ENCODE data around the gene DIPK1C.

DIPK1C gene

DNA sequence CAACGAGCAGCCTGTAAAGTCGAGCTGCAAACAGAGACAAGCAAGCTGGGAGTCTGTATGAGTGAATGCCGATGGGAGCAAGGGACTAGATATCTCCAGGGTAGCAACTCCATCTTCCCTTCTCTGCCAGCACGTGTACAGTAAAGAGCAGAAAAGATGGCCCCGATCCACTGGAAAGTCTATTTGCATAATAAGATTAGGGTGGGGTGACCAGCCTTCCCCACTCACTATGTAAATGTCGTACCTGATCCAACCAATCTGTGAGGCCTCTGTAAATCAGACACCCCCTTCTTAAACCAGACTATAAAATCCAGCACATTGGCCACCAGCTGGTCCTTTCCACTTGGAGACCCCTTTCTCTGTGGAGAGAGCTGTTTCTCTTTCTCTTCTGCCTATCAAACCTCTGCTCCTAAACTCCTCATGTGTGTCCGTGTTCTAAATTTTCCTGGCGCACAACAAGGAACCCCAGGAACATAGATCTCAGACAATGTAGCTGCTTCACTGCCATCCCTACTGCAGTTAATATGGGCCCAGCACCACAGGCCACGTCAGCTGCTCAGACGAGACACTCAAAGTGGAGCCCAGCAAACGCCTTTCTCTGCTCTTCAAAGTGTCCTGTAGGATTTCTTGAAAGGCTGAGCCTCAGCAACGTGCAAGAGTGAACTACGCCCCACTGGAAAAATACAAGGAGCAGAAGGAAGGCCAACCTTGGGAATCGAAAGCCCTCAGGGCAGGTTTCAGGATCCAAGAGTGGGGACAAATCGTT is 26.1 kb downstream of the DIPK1C start:
- Histone ChIP-seq H3K36me3 (no peaks in the 10 kb centered on the region), H3K27ac (no peak overlapping the region), H3K27me3 (ENCODE audit: insufficient read depth, low read depth, severe bottlenecking) (no peaks in the 10 kb centered on the region), H3K4me3 (ENCODE audit: low read depth, low read length) (no peak overlapping the region), H3K9me3 (ENCODE audit: severe bottlenecking) (no peaks in the 10 kb centered on the region)
- TF ChIP-seq, protein P1, sequence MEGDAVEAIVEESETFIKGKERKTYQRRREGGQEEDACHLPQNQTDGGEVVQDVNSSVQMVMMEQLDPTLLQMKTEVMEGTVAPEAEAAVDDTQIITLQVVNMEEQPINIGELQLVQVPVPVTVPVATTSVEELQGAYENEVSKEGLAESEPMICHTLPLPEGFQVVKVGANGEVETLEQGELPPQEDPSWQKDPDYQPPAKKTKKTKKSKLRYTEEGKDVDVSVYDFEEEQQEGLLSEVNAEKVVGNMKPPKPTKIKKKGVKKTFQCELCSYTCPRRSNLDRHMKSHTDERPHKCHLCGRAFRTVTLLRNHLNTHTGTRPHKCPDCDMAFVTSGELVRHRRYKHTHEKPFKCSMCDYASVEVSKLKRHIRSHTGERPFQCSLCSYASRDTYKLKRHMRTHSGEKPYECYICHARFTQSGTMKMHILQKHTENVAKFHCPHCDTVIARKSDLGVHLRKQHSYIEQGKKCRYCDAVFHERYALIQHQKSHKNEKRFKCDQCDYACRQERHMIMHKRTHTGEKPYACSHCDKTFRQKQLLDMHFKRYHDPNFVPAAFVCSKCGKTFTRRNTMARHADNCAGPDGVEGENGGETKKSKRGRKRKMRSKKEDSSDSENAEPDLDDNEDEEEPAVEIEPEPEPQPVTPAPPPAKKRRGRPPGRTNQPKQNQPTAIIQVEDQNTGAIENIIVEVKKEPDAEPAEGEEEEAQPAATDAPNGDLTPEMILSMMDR (IDR thresholded peaks at IDR 0.05; ENCODE audit: low read depth, low read length) = no peak
- DNase-seq = peak; percentile 54

DNA sequence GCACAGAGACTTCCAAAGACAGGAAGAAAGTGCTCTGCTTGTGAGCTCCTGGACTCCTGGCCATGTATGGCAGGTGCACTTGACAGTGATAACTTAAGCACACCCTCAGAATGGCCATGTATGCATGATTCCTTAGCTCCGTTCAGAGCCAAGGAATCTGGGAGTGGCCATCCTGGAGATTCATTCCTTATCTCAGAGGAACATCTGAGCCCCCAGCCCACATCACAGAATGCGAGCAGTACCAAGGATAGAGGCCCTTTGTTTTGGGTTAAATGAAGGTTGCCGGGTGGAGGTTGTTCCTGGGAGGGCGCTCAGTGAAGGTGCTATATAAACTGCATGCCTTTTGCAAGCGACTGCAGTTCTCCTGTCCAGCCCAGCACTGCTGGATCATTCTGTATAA is 26.9 kb downstream of the DIPK1C start:
- Histone ChIP-seq H3K36me3 (no peaks in the 10 kb centered on the region), H3K4me3 (ENCODE audit: low read depth, low read length) (no peak overlapping the region), H3K27me3 (ENCODE audit: insufficient read depth, low read depth, severe bottlenecking) (no peaks in the 10 kb centered on the region), H3K27ac (no peak overlapping the region), H3K9me3 (ENCODE audit: severe bottlenecking) (peaks cover 4% of the 10 kb centered on the region)
- no peak for DNase-seq
- TF ChIP-seq, protein P1 (IDR thresholded peaks at IDR 0.05; ENCODE audit: low read depth, low read length) = no peak

DNA sequence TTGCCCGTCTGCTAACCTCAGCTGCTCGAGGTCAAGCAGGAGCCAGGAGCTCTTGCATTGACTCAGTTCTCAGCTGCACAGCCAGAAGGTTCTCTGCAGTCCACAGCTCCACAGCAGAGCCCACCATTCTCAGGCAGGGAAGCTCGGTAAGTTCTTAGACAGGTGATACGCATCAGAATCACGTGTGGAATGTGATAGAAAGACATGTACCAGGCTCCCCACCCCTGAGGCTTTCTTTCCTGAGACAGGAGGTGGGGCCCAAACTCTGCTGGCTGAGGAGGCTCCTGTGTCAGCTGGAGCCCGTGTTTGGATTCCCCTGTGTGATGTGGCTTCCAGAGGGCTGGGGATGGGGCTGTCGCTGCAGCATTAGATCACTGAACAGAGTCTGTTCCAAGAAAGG is 28.0 kb downstream of the DIPK1C start:
- Histone ChIP-seq H3K27ac (no peak overlapping the region), H3K36me3 (no peaks in the 10 kb centered on the region), H3K27me3 (ENCODE audit: insufficient read depth, low read depth, severe bottlenecking) (no peaks in the 10 kb centered on the region), H3K4me3 (ENCODE audit: low read depth, low read length) (no peak overlapping the region), H3K9me3 (ENCODE audit: severe bottlenecking) (peaks cover 4% of the 10 kb centered on the region)
- TF ChIP-seq, protein P1 (IDR thresholded peaks at IDR 0.05; ENCODE audit: low read depth, low read length) = no peak
- DNase-seq = no peak

DNA sequence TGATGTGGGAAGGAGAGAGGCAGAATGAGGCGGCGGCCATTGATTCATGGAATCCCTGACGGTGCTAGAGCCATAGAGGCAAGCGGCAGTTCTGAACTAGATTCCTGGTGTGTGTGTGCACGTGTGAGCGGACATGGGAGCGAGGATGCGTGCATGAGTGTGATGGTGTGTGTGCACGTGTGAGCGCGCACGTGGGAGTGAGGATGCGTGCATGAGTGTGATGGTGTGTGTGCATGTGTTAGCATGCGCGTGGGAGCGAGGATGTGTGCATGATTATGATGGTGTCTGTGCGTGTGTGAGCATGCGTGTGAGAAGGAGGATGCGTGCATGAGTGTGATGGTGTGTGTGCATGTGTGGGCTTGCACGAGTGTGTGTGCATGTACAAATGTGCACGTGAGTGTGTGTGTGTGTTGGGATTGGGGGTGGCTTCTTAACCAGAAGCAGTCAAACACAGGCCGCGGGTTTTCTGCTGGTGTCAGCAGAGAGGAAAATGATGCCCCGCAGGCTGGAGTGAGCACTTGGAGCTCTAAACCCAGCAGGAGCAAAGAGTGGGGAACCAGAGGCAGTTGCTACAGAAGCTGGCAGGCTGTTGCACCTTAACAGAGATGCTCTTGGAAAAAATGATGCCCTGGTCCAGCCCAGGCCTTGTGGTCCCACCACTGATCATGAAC is 29.5 kb downstream of the DIPK1C start:
- H3K36me3 ChIP-seq = no peaks in the 10 kb centered on the region
- peaks cover 4% of the 10 kb centered on the region for H3K9me3 ChIP-seq (ENCODE audit: severe bottlenecking)
- no peak overlapping the region for H3K27ac ChIP-seq
- H3K27me3 ChIP-seq (ENCODE audit: insufficient read depth, low read depth, severe bottlenecking) = no peaks in the 10 kb centered on the region
- H3K4me3 ChIP-seq (ENCODE audit: low read depth, low read length) = no peak overlapping the region
- no peak for DNase-seq
- TF ChIP-seq, protein P1 (IDR thresholded peaks at IDR 0.05; ENCODE audit: low read depth, low read length) = no peak

DNA sequence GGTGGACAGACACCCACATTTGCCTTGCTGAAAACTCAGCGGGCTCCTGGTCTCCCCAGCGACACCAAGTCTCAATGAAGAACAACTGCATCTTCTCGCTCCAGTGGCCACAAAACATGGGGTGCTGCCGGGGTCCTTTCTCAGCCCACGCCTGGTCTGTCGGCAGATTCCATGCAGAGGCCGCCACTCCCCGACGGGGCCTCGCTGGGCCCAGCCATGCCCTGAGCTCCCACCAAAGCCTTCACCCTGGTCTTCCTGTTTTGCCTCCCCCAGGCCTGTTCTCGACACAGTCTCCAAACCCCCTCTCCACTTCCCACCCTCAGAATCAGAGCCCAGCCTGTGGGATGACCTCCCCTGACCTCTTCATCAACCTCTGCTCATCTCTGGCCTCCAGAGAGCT is 31.2 kb downstream of the DIPK1C start:
- Histone ChIP-seq H3K27me3 (ENCODE audit: insufficient read depth, low read depth, severe bottlenecking) (no peaks in the 10 kb centered on the region), H3K27ac (no peak overlapping the region), H3K9me3 (ENCODE audit: severe bottlenecking) (peaks cover 4% of the 10 kb centered on the region), H3K36me3 (no peaks in the 10 kb centered on the region), H3K4me3 (ENCODE audit: low read depth, low read length) (no peak overlapping the region)
- DNase-seq = no peak
- TF ChIP-seq, protein P1 (IDR thresholded peaks at IDR 0.05; ENCODE audit: low read depth, low read length) = no peak
